Activated naive CD8-positive, alpha-beta T cell treated with anti-CD3 and anti-CD28 coated beads, Interleukin-2, amount 50 U/mL, for 24 hours (primary cell): Measurements from ENCODE around the gene TMEM247.

Experiments used
- ATAC-seq: fragments of 150-1000 bp; cut with Tn5 transposase; one replicate; pipeline ENCODE4 v1.10.0; 2021
- DNase-seq: peaks from one replicate; pipeline ENCODE4 v3.0.0; 2021
- H3K27ac Mint-ChIP-seq: one replicate; pipeline ENCODE4 v1.8.0; 2021; ENCODE audit warnings: mild to moderate bottlenecking, mixed read lengths
- H3K27me3 Mint-ChIP-seq: one replicate; pipeline ENCODE4 v1.8.0; 2021; ENCODE audit warnings: mixed read lengths
- H3K36me3 Mint-ChIP-seq: one replicate; pipeline ENCODE4 v1.8.0; 2021; ENCODE audit warnings: low read depth, mixed read lengths
- H3K4me1 Mint-ChIP-seq: one replicate; pipeline ENCODE4 v1.8.0; 2021; ENCODE audit warnings: mixed read lengths
- H3K4me3 Mint-ChIP-seq: one replicate; pipeline ENCODE4 v1.8.0; 2021; ENCODE audit warnings: mild to moderate bottlenecking, moderate library complexity, mixed read lengths
- H3K9me3 Mint-ChIP-seq: one replicate; pipeline ENCODE4 v1.8.0; 2021; ENCODE audit warnings: mixed read lengths

TMEM247 gene

DNA sequence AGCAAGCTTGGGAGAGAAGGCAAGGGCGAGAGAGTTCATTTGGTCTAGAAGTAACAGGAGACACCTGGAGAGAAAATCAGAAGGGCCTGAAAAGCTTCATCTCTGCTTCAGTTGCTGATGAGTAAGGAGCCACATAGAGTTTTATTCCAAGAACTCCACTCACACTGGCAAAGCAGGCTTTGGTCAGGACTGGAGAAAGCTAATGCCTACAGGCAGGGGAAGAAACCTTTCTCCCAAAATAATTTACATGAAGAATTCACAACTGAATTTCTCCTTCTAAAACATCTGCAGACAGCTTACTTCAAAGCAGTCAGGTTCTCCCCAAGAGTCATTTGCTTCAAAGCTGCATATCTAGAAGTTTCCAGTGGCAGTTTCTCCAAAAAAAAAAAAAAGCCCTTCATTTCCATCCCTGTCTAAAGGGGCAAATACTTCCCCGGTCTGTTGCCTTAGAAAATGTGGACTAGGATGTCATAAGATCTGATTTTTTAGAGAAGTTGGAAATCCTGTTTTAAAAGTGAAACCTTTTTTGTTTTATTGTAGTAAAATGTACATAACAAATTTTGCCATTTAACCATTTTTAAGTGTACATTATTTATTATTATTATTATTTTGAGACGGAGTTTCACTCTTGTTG lies 46.3 kb downstream of the TMEM247 start:
- Mint-ChIP-seq H3K4me3 (no peak overlapping the region), H3K27ac (no peak overlapping the region), H3K9me3 (no peaks in the 10 kb centered on the region), H3K27me3 (no peaks in the 10 kb centered on the region), H3K4me1 (peaks cover 9% of the 10 kb centered on the region), H3K36me3 (peaks cover 2% of the 10 kb centered on the region)
- DNase-seq: no peak
- ATAC-seq: no peak

GRCh38 chr2:46528880-46529279 lies 49.5 kb downstream of the TMEM247 start:
- H3K27me3 Mint-ChIP-seq: no peaks in the 10 kb centered on the region
- H3K4me3 Mint-ChIP-seq: no peak overlapping the region
- H3K9me3 Mint-ChIP-seq: no peaks in the 10 kb centered on the region
- peaks cover 1% of the 10 kb centered on the region for H3K4me1 Mint-ChIP-seq
- DNase-seq (no peak), ATAC-seq (no peak)
- peaks cover 3% of the 10 kb centered on the region for H3K36me3 Mint-ChIP-seq
- no peak overlapping the region for H3K27ac Mint-ChIP-seq

DNA sequence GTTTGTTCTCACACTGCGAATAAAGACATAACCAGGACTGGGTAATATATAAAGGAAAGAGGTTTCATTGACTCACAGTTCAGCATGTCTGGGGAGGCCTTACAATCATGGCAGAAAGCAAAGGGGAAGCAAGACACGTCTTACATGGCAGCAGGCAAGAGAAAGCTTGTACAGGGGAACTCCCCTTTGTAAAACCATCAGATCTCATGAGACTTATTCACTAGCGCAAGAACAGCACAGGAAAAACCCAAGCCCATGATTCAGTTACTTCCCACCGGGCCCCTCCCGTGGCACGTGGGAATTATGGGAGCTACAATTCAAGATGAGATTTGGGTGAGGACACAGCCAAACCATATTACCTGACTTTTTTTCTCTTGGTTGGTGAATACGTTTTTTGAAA lies 51.3 kb downstream of the TMEM247 start:
- DNase-seq (no peak), ATAC-seq (no peak)
- no peak overlapping the region for H3K4me3 Mint-ChIP-seq
- H3K4me1 Mint-ChIP-seq: peaks cover 19% of the 10 kb centered on the region
- H3K9me3 Mint-ChIP-seq: no peaks in the 10 kb centered on the region
- H3K36me3 Mint-ChIP-seq: peaks cover 6% of the 10 kb centered on the region
- no peak overlapping the region for H3K27ac Mint-ChIP-seq
- no peaks in the 10 kb centered on the region for H3K27me3 Mint-ChIP-seq

GRCh38 chr2:46531863-46532262 lies 52.5 kb downstream of the TMEM247 start:
- Mint-ChIP-seq H3K9me3 (no peaks in the 10 kb centered on the region), H3K4me1 (peaks cover 31% of the 10 kb centered on the region), H3K36me3 (peaks cover 6% of the 10 kb centered on the region), H3K27ac (no peak overlapping the region), H3K27me3 (no peaks in the 10 kb centered on the region), H3K4me3 (no peak overlapping the region)
- ATAC-seq (no peak), DNase-seq (no peak)
